ENCODE measurements around the gene RELCH. TPM values are rescaled to one million over a fixed set of nuclear protein-coding genes. Genes with fewer than 3 reads are reported as not detected.

Gene RELCH
- total RNA-seq, 4 donors from 2014 or later = 11.2 to 71.3 (median 26.5) TPM

DNA sequence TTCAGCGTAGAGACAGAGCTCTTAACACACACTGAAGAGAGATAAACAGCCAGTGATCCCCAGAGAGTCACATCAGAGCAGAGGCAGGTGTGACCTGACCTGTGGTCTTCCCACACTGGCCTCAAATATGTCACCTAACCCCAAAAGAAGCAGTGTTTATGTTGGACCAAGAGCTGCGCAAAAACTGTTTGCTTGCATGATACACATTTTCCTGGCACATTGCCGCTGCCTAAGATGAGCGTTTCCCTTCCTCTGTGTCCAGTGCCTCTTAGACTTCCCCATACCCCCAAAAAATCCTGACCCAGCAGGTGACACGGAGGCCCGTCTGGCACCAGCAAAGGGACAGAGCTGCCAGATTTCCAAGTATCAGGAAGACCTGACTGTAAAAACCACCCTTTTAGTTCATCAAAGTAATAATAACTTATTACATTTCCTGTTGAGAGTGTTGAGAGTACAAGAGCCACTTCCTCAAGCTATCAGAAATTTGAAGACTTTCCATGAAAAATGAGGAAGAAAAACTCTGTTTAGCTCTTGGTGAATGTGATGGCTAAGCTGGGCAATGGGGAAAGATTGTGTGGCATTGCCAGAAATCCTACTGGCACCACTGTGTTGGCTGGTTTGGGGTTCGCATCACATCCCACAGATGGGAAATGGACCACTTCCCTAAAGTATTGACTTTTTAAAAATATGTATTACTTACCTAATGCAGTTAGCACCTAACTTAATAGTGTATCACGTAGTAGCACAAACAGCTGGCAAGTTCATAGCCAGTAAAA lies 144.7 kb downstream of the RELCH start:
- intact Hi-C loops (cut with DNase I; ENCODE audit: low total_unique reads) = no loop called here
- Histone ChIP-seq H3K4me1 (no peaks in the 10 kb centered on the region), H3K27ac (no peak overlapping the region), H3K36me3 (no peaks in the 10 kb centered on the region), H3K4me3 (no peak overlapping the region), H3K9me3 (no peaks in the 10 kb centered on the region), H3K27me3 (peaks cover 5 to 18% of the 10 kb centered on the region in 2 donors)
- no peak for TF ChIP-seq POLR2A (IDR thresholded peaks at IDR 0.05)
- TF ChIP-seq, protein P1, sequence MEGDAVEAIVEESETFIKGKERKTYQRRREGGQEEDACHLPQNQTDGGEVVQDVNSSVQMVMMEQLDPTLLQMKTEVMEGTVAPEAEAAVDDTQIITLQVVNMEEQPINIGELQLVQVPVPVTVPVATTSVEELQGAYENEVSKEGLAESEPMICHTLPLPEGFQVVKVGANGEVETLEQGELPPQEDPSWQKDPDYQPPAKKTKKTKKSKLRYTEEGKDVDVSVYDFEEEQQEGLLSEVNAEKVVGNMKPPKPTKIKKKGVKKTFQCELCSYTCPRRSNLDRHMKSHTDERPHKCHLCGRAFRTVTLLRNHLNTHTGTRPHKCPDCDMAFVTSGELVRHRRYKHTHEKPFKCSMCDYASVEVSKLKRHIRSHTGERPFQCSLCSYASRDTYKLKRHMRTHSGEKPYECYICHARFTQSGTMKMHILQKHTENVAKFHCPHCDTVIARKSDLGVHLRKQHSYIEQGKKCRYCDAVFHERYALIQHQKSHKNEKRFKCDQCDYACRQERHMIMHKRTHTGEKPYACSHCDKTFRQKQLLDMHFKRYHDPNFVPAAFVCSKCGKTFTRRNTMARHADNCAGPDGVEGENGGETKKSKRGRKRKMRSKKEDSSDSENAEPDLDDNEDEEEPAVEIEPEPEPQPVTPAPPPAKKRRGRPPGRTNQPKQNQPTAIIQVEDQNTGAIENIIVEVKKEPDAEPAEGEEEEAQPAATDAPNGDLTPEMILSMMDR (IDR thresholded peaks at IDR 0.05) = no peak
- peak in 1 of 2 donors; percentile 51 for DNase-seq

DNA sequence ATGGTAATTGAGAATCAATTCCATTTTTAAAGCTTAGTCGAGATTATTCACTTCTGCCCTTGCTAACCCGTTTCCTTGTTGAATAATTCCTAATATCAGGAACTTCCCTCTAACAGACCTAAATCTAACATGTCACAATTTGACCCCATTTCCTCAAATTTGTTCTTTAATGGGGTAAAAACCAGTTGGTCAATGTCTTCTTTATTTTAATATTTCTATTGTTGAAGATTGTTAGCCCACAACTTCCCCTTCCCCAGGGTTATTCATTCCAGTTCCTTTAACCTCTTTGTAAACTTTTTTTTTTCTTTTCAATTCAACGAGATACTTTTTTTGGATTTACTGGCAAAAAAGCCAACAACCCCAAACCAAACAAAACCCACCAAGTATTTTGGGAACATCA lies 145.4 kb downstream of the RELCH start:
- peaks cover 0 to 11% of the 10 kb centered on the region in 2 donors for H3K27me3 ChIP-seq
- H3K27ac ChIP-seq = no peak overlapping the region
- no peak for DNase-seq
- intact Hi-C loops (cut with DNase I; ENCODE audit: low total_unique reads) = no loop called here
- TF ChIP-seq POLR2A (IDR thresholded peaks at IDR 0.05) = no peak
- TF ChIP-seq, protein P1 (IDR thresholded peaks at IDR 0.05) = no peak
- H3K36me3 ChIP-seq = no peaks in the 10 kb centered on the region
- H3K4me3 ChIP-seq = no peak overlapping the region
- H3K9me3 ChIP-seq = no peaks in the 10 kb centered on the region
- H3K4me1 ChIP-seq = no peaks in the 10 kb centered on the region

DNA sequence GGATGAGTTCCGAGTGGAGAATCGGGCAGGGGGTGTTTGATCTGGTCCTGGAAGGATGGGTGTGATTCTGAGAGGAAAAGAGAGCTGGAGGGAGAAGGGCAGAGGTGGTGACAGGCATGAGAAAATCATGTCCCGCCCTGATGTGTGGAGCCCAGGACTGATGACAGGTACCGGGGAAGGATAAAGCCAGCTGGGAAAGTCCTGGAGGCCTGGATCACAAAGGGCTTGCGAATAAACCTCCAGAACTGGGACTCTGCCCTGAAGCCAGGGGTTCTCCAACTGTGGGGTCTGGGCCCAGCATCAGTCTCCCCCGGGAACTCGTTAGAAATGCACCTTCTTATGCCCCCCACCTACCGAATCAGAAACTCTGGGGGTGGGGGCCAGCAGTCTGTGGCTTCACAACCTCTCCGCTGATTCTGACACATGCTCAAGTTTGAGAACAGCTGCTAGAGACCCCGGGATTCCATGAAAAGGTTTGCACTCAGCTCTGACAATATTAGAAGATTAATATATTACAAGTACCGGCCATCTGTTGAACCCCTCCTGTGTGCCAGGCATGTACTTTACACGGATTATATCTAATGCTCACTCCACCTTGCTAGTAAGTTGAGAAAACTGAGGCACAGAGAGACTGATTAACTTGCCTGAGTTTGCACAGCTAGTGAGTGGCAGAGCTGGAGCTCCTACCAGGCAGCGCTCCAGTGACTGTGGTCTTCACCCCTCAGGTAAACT lies 146.1 kb downstream of the RELCH start:
- Histone ChIP-seq H3K27ac (no peak overlapping the region), H3K4me3 (no peak overlapping the region), H3K4me1 (no peaks in the 10 kb centered on the region), H3K9me3 (no peaks in the 10 kb centered on the region), H3K36me3 (no peaks in the 10 kb centered on the region), H3K27me3 (peaks cover 0 to 5% of the 10 kb centered on the region in 2 donors)
- no peak for DNase-seq
- intact Hi-C loops (cut with DNase I; ENCODE audit: low total_unique reads) = no loop called here
- no peak for TF ChIP-seq POLR2A (IDR thresholded peaks at IDR 0.05)
- TF ChIP-seq, protein P1 (IDR thresholded peaks at IDR 0.05) = no peak

DNA sequence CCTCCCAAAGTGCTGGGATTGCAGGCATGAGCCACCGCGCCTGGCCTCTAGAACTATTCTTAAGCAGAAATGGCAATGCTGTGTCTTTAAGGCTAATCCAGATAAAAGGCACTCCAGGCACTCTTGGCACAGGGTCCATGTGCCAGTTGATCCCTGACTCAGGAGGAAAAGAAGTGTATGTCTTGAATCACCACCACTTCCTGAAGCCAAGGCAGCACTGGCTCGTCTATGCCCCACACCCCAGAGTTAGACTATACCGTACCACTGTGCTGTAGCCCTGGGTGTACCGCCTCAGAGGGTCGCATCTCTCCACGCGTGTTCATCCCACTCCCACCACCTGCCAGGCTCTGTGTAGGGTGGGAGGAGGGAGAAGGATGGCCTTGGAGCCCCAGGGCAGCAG lies 147.1 kb downstream of the RELCH start:
- Histone ChIP-seq H3K27ac (no peak overlapping the region), H3K36me3 (no peaks in the 10 kb centered on the region), H3K27me3 (no peaks in the 10 kb centered on the region), H3K9me3 (no peaks in the 10 kb centered on the region), H3K4me1 (no peaks in the 10 kb centered on the region), H3K4me3 (no peak overlapping the region)
- TF ChIP-seq POLR2A (IDR thresholded peaks at IDR 0.05) = no peak
- TF ChIP-seq, protein P1 (IDR thresholded peaks at IDR 0.05) = no peak
- intact Hi-C loops (cut with DNase I; ENCODE audit: low total_unique reads) = no loop called here
- DNase-seq = no peak

DNA sequence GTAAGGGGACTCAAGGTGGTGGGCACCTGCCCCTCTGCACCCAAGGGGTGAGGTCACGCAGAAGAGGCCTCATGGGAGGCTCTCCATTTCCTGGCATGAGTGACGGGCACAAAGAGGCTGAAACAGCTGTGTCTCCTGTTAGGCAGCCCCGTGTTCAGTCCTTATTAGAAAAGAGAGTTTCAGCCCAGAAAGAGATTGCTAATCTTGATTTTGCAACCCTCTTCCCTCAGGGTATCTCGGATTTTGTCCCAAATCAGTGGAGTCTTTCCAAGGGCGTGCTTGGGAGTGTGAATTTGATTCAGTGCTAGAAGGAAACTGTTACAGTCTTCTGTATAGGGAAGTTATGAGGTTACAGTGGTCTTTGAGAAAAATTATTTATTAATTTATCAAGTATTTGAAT lies 148.4 kb downstream of the RELCH start:
- Histone ChIP-seq H3K27me3 (no peaks in the 10 kb centered on the region), H3K4me1 (no peaks in the 10 kb centered on the region), H3K27ac (no peak overlapping the region), H3K9me3 (no peaks in the 10 kb centered on the region), H3K36me3 (no peaks in the 10 kb centered on the region), H3K4me3 (no peak overlapping the region)
- intact Hi-C loops (cut with DNase I; ENCODE audit: low total_unique reads) = no loop called here
- no peak for TF ChIP-seq POLR2A (IDR thresholded peaks at IDR 0.05)
- TF ChIP-seq, protein P1 (IDR thresholded peaks at IDR 0.05) = no peak
- no peak for DNase-seq

Measured in uterus (tissue), 4 donors.